SK-N-SH treated with all-trans-retinoic acid at 6 μM for 48 hours (cell line): Measurements from ENCODE around the gene CABYR.

Experiments
- ARNTL ChIP-seq: fragments of 450-650 bp; formaldehyde crosslinking; IDR thresholded peaks from 2 replicates; pipeline ENCODE4 v1.5.0; 2020; ENCODE audit warnings: low read depth, mild to moderate bottlenecking, moderate library complexity, borderline replicate concordance
- BACH2 ChIP-seq: fragments of 250-450 bp; sonication (Bioruptor Pico); IDR thresholded peaks from 2 replicates; pipeline ENCODE4 v1.9.0; 2021; ENCODE audit warnings: mild to moderate bottlenecking, borderline replicate concordance
- CREB5 ChIP-seq: fragments of 250-450 bp; sonication (Bioruptor Pico); IDR thresholded peaks from 2 replicates; pipeline ENCODE4 v1.5.1; 2020; ENCODE audit warnings: low read depth, mild to moderate bottlenecking, moderate library complexity
- CSDC2 ChIP-seq: fragments of 250-450 bp; sonication (Bioruptor Pico); IDR thresholded peaks from 2 replicates; pipeline ENCODE4 v1.5.0; 2020; ENCODE audit warnings: mild to moderate bottlenecking, moderate library complexity
- ESRRG ChIP-seq: fragments of 250-450 bp; sonication (Bioruptor Pico); IDR thresholded peaks from 2 replicates; pipeline ENCODE4 v1.6.1; 2021; ENCODE audit warnings: mild to moderate bottlenecking
- ISL1 ChIP-seq: fragments of 250-450 bp; sonication (Bioruptor Pico); IDR thresholded peaks from 2 replicates; pipeline ENCODE4 v2.1.2; 2022; ENCODE audit warnings: mild to moderate bottlenecking, moderate library complexity
- OSR1 ChIP-seq: fragments of 250-450 bp; sonication (Bioruptor Pico); IDR thresholded peaks from 2 replicates; pipeline ENCODE4 v1.8.0; 2022; ENCODE audit warnings: moderate library complexity, mild to moderate bottlenecking, inconsistent platforms
- PPARA ChIP-seq: fragments of 250-450 bp; sonication (Bioruptor Pico); IDR thresholded peaks from 2 replicates; pipeline ENCODE4 v1.5.0; 2020; ENCODE audit warnings: mild to moderate bottlenecking, borderline replicate concordance
- TCF4 ChIP-seq: fragments of 250-450 bp; sonication (Bioruptor Pico); IDR thresholded peaks from 2 replicates; pipeline ENCODE4 v1.8.0; 2021; ENCODE audit warnings: mild to moderate bottlenecking, moderate library complexity, borderline replicate concordance
- ZFP3 ChIP-seq: fragments of 250-450 bp; sonication (Bioruptor Pico); IDR thresholded peaks from 2 replicates; pipeline ENCODE4 v1.5.0; 2020; ENCODE audit warnings: mild to moderate bottlenecking, moderate library complexity
- ZFP30 ChIP-seq: fragments of 450-650 bp; formaldehyde crosslinking; IDR thresholded peaks from 2 replicates; pipeline ENCODE4 v1.5.0; 2022; ENCODE audit warnings: mild to moderate bottlenecking, moderate library complexity

GRCh38 chr18:24188120-24188519, 49.3 kb downstream of the CABYR start:
- no peak for TF ChIP-seq PPARA (CRISPR knock-in tag)
- TF ChIP-seq TCF4 (CRISPR knock-in tag) = no peak
- TF ChIP-seq BACH2 = no peak
- TF ChIP-seq CREB5 (CRISPR knock-in tag) = no peak
- TF ChIP-seq OSR1 (CRISPR knock-in tag) = no peak
- TF ChIP-seq ARNTL = no peak
- TF ChIP-seq CSDC2 (CRISPR knock-in tag) = no peak
- no peak for TF ChIP-seq ZFP30
- no peak for TF ChIP-seq ESRRG (CRISPR knock-in tag)
- TF ChIP-seq ZFP3 (CRISPR knock-in tag) = no peak
- TF ChIP-seq ISL1 (CRISPR knock-in tag) = no peak
